MM.1S (cell line): ENCODE data around the gene GADD45B.

Experiments used
- CTCF ChIP-seq: fragments of 300-600 bp; sonication (generic); IDR thresholded peaks from 2 replicates; pipeline ENCODE4 v1.5.1; 2016; ENCODE audit warnings: antibody characterized with exemption, low read length, mixed read lengths
- EZH2 ChIP-seq: fragments of 300-600 bp; sonication (generic); optimal IDR thresholded peaks from 2 replicates; pipeline ENCODE3; 2017; ENCODE audit warnings: low read depth, mild to moderate bottlenecking, antibody characterized with exemption, low read length, mixed read lengths

GRCh38 chr19:2474232-2475017, 1.5 kb upstream of the GADD45B start:
- peak; percentile 97 for TF ChIP-seq CTCF
- TF ChIP-seq EZH2: no peak
